ENCODE data around the gene PAPPA. TPM values are rescaled to one million over a fixed set of nuclear protein-coding genes. Genes with fewer than 3 reads are reported as not detected.
A peak's percentile ranks its signal among the peaks of the same experiment; 100 is the strongest.

PAPPA gene
- total RNA-seq, 1 donor from 2014 or later = 172 TPM

DNA sequence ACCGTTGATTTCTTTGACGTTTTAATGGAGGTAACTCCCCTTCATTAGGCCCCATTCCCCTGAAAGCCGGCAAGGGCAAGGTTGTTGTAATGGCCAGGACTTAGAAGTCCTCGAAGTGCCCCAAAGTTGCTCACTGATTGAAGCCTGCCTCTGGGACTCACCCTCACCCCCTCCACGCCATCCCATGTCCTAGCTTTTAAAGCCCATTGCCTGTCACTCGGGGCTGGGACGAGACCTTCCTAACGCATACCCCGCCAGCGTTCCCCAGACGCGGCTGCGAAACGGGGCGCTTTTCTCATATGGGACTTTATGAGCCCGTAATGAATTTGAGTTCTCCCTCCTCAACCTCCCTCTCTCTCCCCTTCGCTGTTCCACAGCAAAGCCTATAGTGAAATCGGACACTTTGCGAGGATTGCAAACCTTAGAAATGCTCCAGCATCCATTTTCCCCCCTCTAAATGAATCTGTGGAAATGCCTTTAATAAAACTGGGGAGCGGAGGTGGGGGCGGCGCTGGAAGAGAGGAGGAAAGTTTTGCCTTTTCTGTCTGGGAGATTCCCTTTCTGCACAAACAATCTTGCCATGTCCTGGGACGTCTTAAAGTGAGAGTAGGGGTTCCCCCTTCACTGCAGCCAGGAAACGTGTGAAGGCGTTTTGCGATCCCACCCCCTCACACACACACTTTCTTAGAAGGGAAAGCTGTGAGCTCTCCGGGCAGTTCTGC, 1.5 kb downstream of the PAPPA start:
- Histone ChIP-seq H3K9ac (ENCODE audit: low read length) (peak overlapping the region; percentile 94), H3K4me1 (ENCODE audit: insufficient read depth, low read length) (peaks cover 38% of the 10 kb centered on the region), H3K4me2 (ENCODE audit: low read length) (peak overlapping the region; percentile 92), H4K20me1 (ENCODE audit: insufficient read depth, low read length) (no peaks in the 10 kb centered on the region), H3K79me2 (ENCODE audit: insufficient read depth, low read length) (peaks cover 27% of the 10 kb centered on the region), H3K36me3 (ENCODE audit: insufficient read depth, low read length) (peaks cover 3% of the 10 kb centered on the region), H3K27me3 (ENCODE audit: insufficient read depth, low read length) (peaks cover 5% of the 10 kb centered on the region), H2AFZ (ENCODE audit: low read depth, low read length) (peak overlapping the region; percentile 59), H3K9me3 (ENCODE audit: insufficient read depth, low read depth, low read length) (no peaks in the 10 kb centered on the region), H3K4me3 (ENCODE audit: insufficient read depth, low read depth, low read length) (peak overlapping the region; percentile 74), H3K27ac (ENCODE audit: low read depth, low read length) (peak overlapping the region; percentile 77)
- Mint-ChIP-seq H3K36me3 (ENCODE audit: low read depth, unreplicated experiment) (peaks cover 15% of the 10 kb centered on the region), H3K27me3 (ENCODE audit: low read depth, unreplicated experiment) (no peaks in the 10 kb centered on the region), H3K9me3 (ENCODE audit: unreplicated experiment) (peaks cover 3% of the 10 kb centered on the region), H3K4me3 (ENCODE audit: unreplicated experiment) (peak overlapping the region; percentile 88), H3K4me1 (ENCODE audit: low read depth, unreplicated experiment) (peaks cover 44% of the 10 kb centered on the region), H3K27ac (ENCODE audit: unreplicated experiment) (peak overlapping the region; percentile 93)
- FAIRE-seq = peak; percentile 29
- peak; percentile 56 for DNase-seq (ENCODE audit: low read depth)
- no peak for TF ChIP-seq EZH2 (IDR thresholded peaks at IDR 0.05; ENCODE audit: insufficient read depth, low read length)
- TF ChIP-seq, protein P1, sequence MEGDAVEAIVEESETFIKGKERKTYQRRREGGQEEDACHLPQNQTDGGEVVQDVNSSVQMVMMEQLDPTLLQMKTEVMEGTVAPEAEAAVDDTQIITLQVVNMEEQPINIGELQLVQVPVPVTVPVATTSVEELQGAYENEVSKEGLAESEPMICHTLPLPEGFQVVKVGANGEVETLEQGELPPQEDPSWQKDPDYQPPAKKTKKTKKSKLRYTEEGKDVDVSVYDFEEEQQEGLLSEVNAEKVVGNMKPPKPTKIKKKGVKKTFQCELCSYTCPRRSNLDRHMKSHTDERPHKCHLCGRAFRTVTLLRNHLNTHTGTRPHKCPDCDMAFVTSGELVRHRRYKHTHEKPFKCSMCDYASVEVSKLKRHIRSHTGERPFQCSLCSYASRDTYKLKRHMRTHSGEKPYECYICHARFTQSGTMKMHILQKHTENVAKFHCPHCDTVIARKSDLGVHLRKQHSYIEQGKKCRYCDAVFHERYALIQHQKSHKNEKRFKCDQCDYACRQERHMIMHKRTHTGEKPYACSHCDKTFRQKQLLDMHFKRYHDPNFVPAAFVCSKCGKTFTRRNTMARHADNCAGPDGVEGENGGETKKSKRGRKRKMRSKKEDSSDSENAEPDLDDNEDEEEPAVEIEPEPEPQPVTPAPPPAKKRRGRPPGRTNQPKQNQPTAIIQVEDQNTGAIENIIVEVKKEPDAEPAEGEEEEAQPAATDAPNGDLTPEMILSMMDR (IDR thresholded peaks at IDR 0.05; ENCODE audit: insufficient read depth, low read depth, low read length) = no peak

DNA sequence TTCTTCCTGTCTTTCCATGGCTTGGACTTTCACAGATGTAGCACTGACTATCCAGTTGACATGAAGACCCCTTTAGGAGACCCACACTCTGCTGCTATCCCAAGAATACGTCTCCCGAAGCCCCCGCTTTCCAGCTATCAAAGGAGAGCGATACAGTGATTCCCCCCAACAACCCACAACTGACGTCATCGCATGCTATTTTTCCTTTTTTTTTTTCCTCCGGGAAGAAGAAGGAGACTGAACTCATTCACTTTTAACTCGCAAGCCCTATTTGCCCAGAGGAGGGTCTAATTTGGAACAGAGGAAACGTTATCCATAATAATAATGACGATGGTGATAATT, 2.1 kb downstream of the PAPPA start:
- H3K4me2 ChIP-seq (ENCODE audit: low read length) = peak overlapping the region; percentile 92
- H3K27ac ChIP-seq (ENCODE audit: low read depth, low read length) = peak overlapping the region; percentile 77
- Mint-ChIP-seq H3K27ac (ENCODE audit: unreplicated experiment) (peak overlapping the region; percentile 93), H3K4me3 (ENCODE audit: unreplicated experiment) (peak overlapping the region; percentile 88), H3K36me3 (ENCODE audit: low read depth, unreplicated experiment) (peaks cover 20% of the 10 kb centered on the region), H3K9me3 (ENCODE audit: unreplicated experiment) (peaks cover 3% of the 10 kb centered on the region), H3K4me1 (ENCODE audit: low read depth, unreplicated experiment) (peaks cover 43% of the 10 kb centered on the region), H3K27me3 (ENCODE audit: low read depth, unreplicated experiment) (no peaks in the 10 kb centered on the region)
- peak overlapping the region; percentile 59 for H2AFZ ChIP-seq (ENCODE audit: low read depth, low read length)
- H3K4me3 ChIP-seq (ENCODE audit: insufficient read depth, low read depth, low read length) = peak overlapping the region; percentile 74
- peaks cover 5% of the 10 kb centered on the region for H3K27me3 ChIP-seq (ENCODE audit: insufficient read depth, low read length)
- H4K20me1 ChIP-seq (ENCODE audit: insufficient read depth, low read length) = peaks cover under 1% of the 10 kb centered on the region
- DNase-seq (ENCODE audit: low read depth) = peak; percentile 45
- H3K79me2 ChIP-seq (ENCODE audit: insufficient read depth, low read length) = peaks cover 30% of the 10 kb centered on the region
- H3K9ac ChIP-seq (ENCODE audit: low read length) = peak overlapping the region; percentile 94
- peaks cover 3% of the 10 kb centered on the region for H3K36me3 ChIP-seq (ENCODE audit: insufficient read depth, low read length)
- H3K9me3 ChIP-seq (ENCODE audit: insufficient read depth, low read depth, low read length) = no peaks in the 10 kb centered on the region
- H3K4me1 ChIP-seq (ENCODE audit: insufficient read depth, low read length) = peaks cover 38% of the 10 kb centered on the region
- TF ChIP-seq EZH2 (IDR thresholded peaks at IDR 0.05; ENCODE audit: insufficient read depth, low read length) = no peak
- TF ChIP-seq, protein P1 (IDR thresholded peaks at IDR 0.05; ENCODE audit: insufficient read depth, low read depth, low read length) = no peak
- no peak for FAIRE-seq
